ENCODE data around the gene ACBD4.

Gene ACBD4

GRCh38 chr17:45135192-45135977 is at the start of gene ACBD4:
Gene ACBD4, plus strand, starts transcription at chr17:45135687. Its CDS starts 458 bp downstream, at chr17:45136145.
- DNase-seq (ENCODE audit: low read depth in 2 of 2): peak; percentile 96 to 99

GRCh38 chr17:45086391-45086790 is 49.1 kb upstream of the ACBD4 start:
- no peak for DNase-seq (ENCODE audit: low read depth in 2 of 2)

GRCh38 chr17:45086865-45087503 is 48.5 kb upstream of the ACBD4 start:
- no peak for DNase-seq (ENCODE audit: low read depth in 2 of 2)

GRCh38 chr17:45087504-45087975 is 47.9 kb upstream of the ACBD4 start:
- DNase-seq (ENCODE audit: low read depth in 2 of 2): no peak

GRCh38 chr17:45087978-45088377 is 47.5 kb upstream of the ACBD4 start:
- DNase-seq (ENCODE audit: low read depth in 2 of 2): no peak

- DNase-seq (ENCODE audit: low read depth in 2 of 2): no peak
Measured at GRCh38 chr17:45088741-45089140, 46.7 kb upstream of the ACBD4 start.

- no peak for DNase-seq (ENCODE audit: low read depth in 2 of 2)
Measured at GRCh38 chr17:45090711-45091110, 44.8 kb upstream of the ACBD4 start.

GRCh38 chr17:45091778-45092425 is 43.6 kb upstream of the ACBD4 start:
- DNase-seq (ENCODE audit: low read depth in 2 of 2): no peak

- no peak for DNase-seq (ENCODE audit: low read depth in 2 of 2)
Measured at GRCh38 chr17:45092911-45093430, 42.5 kb upstream of the ACBD4 start.

GRCh38 chr17:45093444-45094110 is 41.9 kb upstream of the ACBD4 start:
- no peak for DNase-seq (ENCODE audit: low read depth in 2 of 2)

- no peak for DNase-seq (ENCODE audit: low read depth in 2 of 2)
Measured at GRCh38 chr17:45096141-45096540, 39.3 kb upstream of the ACBD4 start.

- DNase-seq (ENCODE audit: low read depth in 2 of 2): no peak
Measured at GRCh38 chr17:45096926-45097325, 38.6 kb upstream of the ACBD4 start.

- DNase-seq (ENCODE audit: low read depth in 2 of 2): no peak
Measured at GRCh38 chr17:45098081-45098868, 37.2 kb upstream of the ACBD4 start.

- DNase-seq (ENCODE audit: low read depth in 2 of 2): peak; percentile 67
Measured at GRCh38 chr17:45098869-45099616, 36.4 kb upstream of the ACBD4 start.

- DNase-seq (ENCODE audit: low read depth in 2 of 2): no peak
Measured at GRCh38 chr17:45101546-45101882, 34.0 kb upstream of the ACBD4 start.

GRCh38 chr17:45101883-45102811 is 33.3 kb upstream of the ACBD4 start:
- DNase-seq (ENCODE audit: low read depth in 2 of 2): no peak

- no peak for DNase-seq (ENCODE audit: low read depth in 2 of 2)
Measured at GRCh38 chr17:45102856-45103255, 32.6 kb upstream of the ACBD4 start.

GRCh38 chr17:45103269-45103795 is 32.2 kb upstream of the ACBD4 start:
- DNase-seq (ENCODE audit: low read depth in 2 of 2): no peak

- DNase-seq (ENCODE audit: low read depth in 2 of 2): no peak
Measured at GRCh38 chr17:45104029-45104428, 31.5 kb upstream of the ACBD4 start.
